ENCODE measurements around the gene SLC24A4. TPM values are rescaled to one million over a fixed set of nuclear protein-coding genes. Genes with fewer than 3 reads are reported as not detected.
"Not testable (repeated sequence)": the region's sequence is repeated elsewhere in the genome, so short reads cannot be mapped to it uniquely, and the experiment has no call there.

The SLC24A4 gene
- total RNA-seq, 1 donor from 2014 or later, result 1.1 TPM

GRCh38 chr14:92398888-92399636 is 76.1 kb downstream of the SLC24A4 start:
- H3K27ac Mint-ChIP-seq (ENCODE audit: unreplicated experiment), result no peak overlapping the region
- H3K4me3 Mint-ChIP-seq (ENCODE audit: unreplicated experiment), result no peak overlapping the region
- no peaks in the 10 kb centered on the region for H3K9me3 Mint-ChIP-seq (ENCODE audit: unreplicated experiment)
- peaks cover 1% of the 10 kb centered on the region for H3K27me3 Mint-ChIP-seq (ENCODE audit: unreplicated experiment)
- TF ChIP-seq CTCF (IDR thresholded peaks at IDR 0.05; ENCODE audit: unreplicated experiment), result no peak
- peaks cover 4% of the 10 kb centered on the region for H3K4me1 Mint-ChIP-seq (ENCODE audit: unreplicated experiment)
- H3K36me3 Mint-ChIP-seq (ENCODE audit: low read depth, unreplicated experiment), result peaks cover 3% of the 10 kb centered on the region
- no peak for DNase-seq (ENCODE audit: low spot score)

- peaks cover 1% of the 10 kb centered on the region for H3K27me3 Mint-ChIP-seq (ENCODE audit: unreplicated experiment)
- no peak overlapping the region for H3K4me3 Mint-ChIP-seq (ENCODE audit: unreplicated experiment)
- peaks cover 7% of the 10 kb centered on the region for H3K36me3 Mint-ChIP-seq (ENCODE audit: low read depth, unreplicated experiment)
- DNase-seq (ENCODE audit: low spot score), result no peak
- TF ChIP-seq CTCF (IDR thresholded peaks at IDR 0.05; ENCODE audit: unreplicated experiment), result no peak
- H3K4me1 Mint-ChIP-seq (ENCODE audit: unreplicated experiment), result peaks cover 4% of the 10 kb centered on the region
- no peaks in the 10 kb centered on the region for H3K9me3 Mint-ChIP-seq (ENCODE audit: unreplicated experiment)
- H3K27ac Mint-ChIP-seq (ENCODE audit: unreplicated experiment), result no peak overlapping the region
Measured at GRCh38 chr14:92400579-92401444, 77.8 kb downstream of the SLC24A4 start.

- H3K4me3 Mint-ChIP-seq (ENCODE audit: unreplicated experiment), result no peak overlapping the region
- DNase-seq (ENCODE audit: low spot score), result no peak
- no peaks in the 10 kb centered on the region for H3K9me3 Mint-ChIP-seq (ENCODE audit: unreplicated experiment)
- H3K4me1 Mint-ChIP-seq (ENCODE audit: unreplicated experiment), result peaks cover 4% of the 10 kb centered on the region
- peaks cover 7% of the 10 kb centered on the region for H3K36me3 Mint-ChIP-seq (ENCODE audit: low read depth, unreplicated experiment)
- no peak for TF ChIP-seq CTCF (IDR thresholded peaks at IDR 0.05; ENCODE audit: unreplicated experiment)
- no peak overlapping the region for H3K27ac Mint-ChIP-seq (ENCODE audit: unreplicated experiment)
- H3K27me3 Mint-ChIP-seq (ENCODE audit: unreplicated experiment), result peaks cover 1% of the 10 kb centered on the region
Measured at GRCh38 chr14:92401561-92401960, 78.6 kb downstream of the SLC24A4 start.

- H3K9me3 Mint-ChIP-seq (ENCODE audit: unreplicated experiment); H3K4me3 Mint-ChIP-seq (ENCODE audit: unreplicated experiment); H3K27ac Mint-ChIP-seq (ENCODE audit: unreplicated experiment); H3K27me3 Mint-ChIP-seq (ENCODE audit: unreplicated experiment); H3K4me1 Mint-ChIP-seq (ENCODE audit: unreplicated experiment); DNase-seq (ENCODE audit: low spot score): not testable (repeated sequence)
- peaks cover 11% of the 10 kb centered on the region for H3K36me3 Mint-ChIP-seq (ENCODE audit: low read depth, unreplicated experiment)
Measured at GRCh38 chr14:92402500-92402899, 79.5 kb downstream of the SLC24A4 start.

- H3K4me3 Mint-ChIP-seq (ENCODE audit: unreplicated experiment), result no peak overlapping the region
- H3K36me3 Mint-ChIP-seq (ENCODE audit: low read depth, unreplicated experiment), result peaks cover 11% of the 10 kb centered on the region
- H3K27me3 Mint-ChIP-seq (ENCODE audit: unreplicated experiment), result peaks cover 4% of the 10 kb centered on the region
- DNase-seq (ENCODE audit: low spot score), result no peak
- TF ChIP-seq CTCF (IDR thresholded peaks at IDR 0.05; ENCODE audit: unreplicated experiment), result no peak
- no peak overlapping the region for H3K27ac Mint-ChIP-seq (ENCODE audit: unreplicated experiment)
- H3K9me3 Mint-ChIP-seq (ENCODE audit: unreplicated experiment), result peaks cover 6% of the 10 kb centered on the region
- H3K4me1 Mint-ChIP-seq (ENCODE audit: unreplicated experiment), result peaks cover 11% of the 10 kb centered on the region
Measured at GRCh38 chr14:92404018-92404417, 81.1 kb downstream of the SLC24A4 start.

All from endothelial cell (in vitro differentiated cells).